ENCODE results near the gene PPP6R3. TPM values are rescaled to one million over a fixed set of nuclear protein-coding genes. Genes with fewer than 3 reads are reported as not detected.

The PPP6R3 gene
- total RNA-seq, 3 donors from 2014 or later (not counting 1 experiment from before 2014, with no cell fraction given): 148 to 176 (median 149) TPM

DNA sequence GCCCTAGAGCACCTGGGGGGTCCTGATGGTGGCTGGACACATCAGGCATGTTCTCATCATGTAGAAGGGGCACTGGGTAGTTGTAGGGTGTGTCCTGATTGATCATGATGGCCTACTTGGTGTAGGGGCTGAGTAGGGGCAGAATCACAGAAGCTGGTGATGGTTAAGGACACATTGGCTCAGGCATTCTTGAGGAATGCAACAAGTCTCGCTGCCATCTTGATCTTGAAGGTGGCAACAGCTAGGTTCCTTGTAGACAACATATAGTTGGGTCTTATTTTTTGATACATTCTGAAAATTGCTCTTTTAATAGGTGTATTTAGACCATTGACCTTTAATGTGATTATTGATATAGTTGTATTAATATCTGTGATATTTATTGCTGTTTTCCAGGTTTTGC is 28.1 kb downstream of the PPP6R3 start:
- TF ChIP-seq, protein P1, sequence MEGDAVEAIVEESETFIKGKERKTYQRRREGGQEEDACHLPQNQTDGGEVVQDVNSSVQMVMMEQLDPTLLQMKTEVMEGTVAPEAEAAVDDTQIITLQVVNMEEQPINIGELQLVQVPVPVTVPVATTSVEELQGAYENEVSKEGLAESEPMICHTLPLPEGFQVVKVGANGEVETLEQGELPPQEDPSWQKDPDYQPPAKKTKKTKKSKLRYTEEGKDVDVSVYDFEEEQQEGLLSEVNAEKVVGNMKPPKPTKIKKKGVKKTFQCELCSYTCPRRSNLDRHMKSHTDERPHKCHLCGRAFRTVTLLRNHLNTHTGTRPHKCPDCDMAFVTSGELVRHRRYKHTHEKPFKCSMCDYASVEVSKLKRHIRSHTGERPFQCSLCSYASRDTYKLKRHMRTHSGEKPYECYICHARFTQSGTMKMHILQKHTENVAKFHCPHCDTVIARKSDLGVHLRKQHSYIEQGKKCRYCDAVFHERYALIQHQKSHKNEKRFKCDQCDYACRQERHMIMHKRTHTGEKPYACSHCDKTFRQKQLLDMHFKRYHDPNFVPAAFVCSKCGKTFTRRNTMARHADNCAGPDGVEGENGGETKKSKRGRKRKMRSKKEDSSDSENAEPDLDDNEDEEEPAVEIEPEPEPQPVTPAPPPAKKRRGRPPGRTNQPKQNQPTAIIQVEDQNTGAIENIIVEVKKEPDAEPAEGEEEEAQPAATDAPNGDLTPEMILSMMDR (IDR thresholded peaks at IDR 0.05): no peak
- H3K27me3 ChIP-seq (ENCODE audit: control insufficient read depth, insufficient read depth, low read length): no peaks in the 10 kb centered on the region
- no peaks in the 10 kb centered on the region for H3K9me3 ChIP-seq (ENCODE audit: control insufficient read depth, insufficient read depth, low read length)
- no peaks in the 10 kb centered on the region for H3K36me3 ChIP-seq (ENCODE audit: control insufficient read depth, insufficient read depth, low read length)
- Mint-ChIP-seq H3K4me1 (peaks cover 71 to 77% of the 10 kb centered on the region in 2 donors), H3K4me3 (peak overlapping the region; percentile 21), H3K36me3 (no peaks in the 10 kb centered on the region), H3K9me3 (no peaks in the 10 kb centered on the region), H3K27me3 (ENCODE audit: low read depth in 2 of 2) (no peaks in the 10 kb centered on the region), H3K27ac (peak overlapping the region; percentile 18 to 80)
- peaks cover 18% of the 10 kb centered on the region for H3K4me1 ChIP-seq (ENCODE audit: control insufficient read depth, insufficient read depth, low read length)
- no peak for ATAC-seq
- 100% methylated on average over 1 of the region's 1 CpG for WGBS (ENCODE audit: insufficient coverage)
- H3K27ac ChIP-seq (ENCODE audit: low read length): no peak overlapping the region
- no peak overlapping the region for H3K4me3 ChIP-seq (ENCODE audit: low read length)
- intact Hi-C loops (cut with micrococcal nuclease): loop anchor here (2.0 kb wide), 1 partner anchor 16 kb away; no protein-coding TSS in a partner anchor
- no peak for DNase-seq

DNA sequence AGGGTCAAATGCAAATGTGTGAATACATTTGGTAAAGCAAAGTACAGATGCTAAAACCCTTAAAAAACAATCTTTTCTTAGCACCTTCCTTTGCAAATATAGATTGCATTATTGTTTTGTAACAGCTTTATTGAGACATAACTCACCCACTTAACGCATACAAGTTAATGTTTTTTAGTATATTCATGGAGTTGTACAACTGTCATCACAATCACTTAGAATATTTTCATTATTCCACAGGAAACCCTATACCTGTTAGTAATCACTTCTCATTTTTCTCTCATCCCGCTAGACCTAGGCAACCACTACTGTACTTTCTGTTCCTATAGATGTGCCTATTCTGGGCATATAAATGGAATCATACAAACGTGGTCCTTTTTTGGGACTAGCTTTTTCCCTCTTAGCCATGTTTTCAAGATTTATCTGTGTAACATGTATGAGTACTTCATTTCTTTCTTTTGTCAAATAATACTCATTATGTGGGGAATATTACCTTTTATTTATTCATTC is 34.7 kb downstream of the PPP6R3 start:
- intact Hi-C loops (cut with micrococcal nuclease): no loop called here
- peaks cover 21% of the 10 kb centered on the region for H3K4me1 ChIP-seq (ENCODE audit: control insufficient read depth, insufficient read depth, low read length)
- Mint-ChIP-seq H3K27ac (peak overlapping the region; percentile 41 to 58), H3K4me1 (peaks cover 78 to 82% of the 10 kb centered on the region in 2 donors), H3K27me3 (ENCODE audit: low read depth in 2 of 2) (no peaks in the 10 kb centered on the region), H3K36me3 (no peaks in the 10 kb centered on the region), H3K9me3 (no peaks in the 10 kb centered on the region), H3K4me3 (no peak overlapping the region)
- 28% methylated on average over 2 of the region's 3 CpGs for WGBS (ENCODE audit: insufficient coverage)
- DNase-seq: no peak
- H3K9me3 ChIP-seq (ENCODE audit: control insufficient read depth, insufficient read depth, low read length): no peaks in the 10 kb centered on the region
- ATAC-seq: peak in 1 of 3 donors; percentile 20
- TF ChIP-seq, protein P1 (IDR thresholded peaks at IDR 0.05): no peak
- H3K27ac ChIP-seq (ENCODE audit: low read length): no peak overlapping the region
- no peaks in the 10 kb centered on the region for H3K27me3 ChIP-seq (ENCODE audit: control insufficient read depth, insufficient read depth, low read length)
- H3K4me3 ChIP-seq (ENCODE audit: low read length): no peak overlapping the region
- no peaks in the 10 kb centered on the region for H3K36me3 ChIP-seq (ENCODE audit: control insufficient read depth, insufficient read depth, low read length)

DNA sequence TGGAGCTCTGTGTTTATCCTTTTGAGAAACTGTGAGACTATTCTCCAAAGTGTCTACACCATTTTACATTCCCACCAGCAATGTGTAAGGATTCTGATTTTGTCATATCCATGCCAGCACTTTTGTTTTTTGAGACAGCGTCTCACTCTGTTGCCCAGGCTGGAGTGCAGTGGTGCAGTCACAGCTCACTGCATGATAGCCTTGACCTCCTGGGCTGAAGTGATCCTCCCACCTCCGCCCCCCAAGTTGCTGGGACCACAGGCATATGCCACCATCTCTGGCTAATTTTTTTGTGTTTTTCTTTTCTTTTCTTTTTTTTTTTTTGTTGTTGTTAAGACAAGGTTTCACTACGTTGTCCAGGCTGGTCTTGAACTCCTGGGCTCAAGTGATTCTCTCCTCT is 35.3 kb downstream of the PPP6R3 start:
- H3K9me3 Mint-ChIP-seq: no peaks in the 10 kb centered on the region
- ATAC-seq: no peak
- intact Hi-C loops (cut with micrococcal nuclease): no loop called here
- no peaks in the 10 kb centered on the region for H3K27me3 ChIP-seq (ENCODE audit: control insufficient read depth, insufficient read depth, low read length)
- 79% methylated on average over 3 of the region's 3 CpGs for WGBS (ENCODE audit: insufficient coverage)
- peaks cover 78 to 82% of the 10 kb centered on the region in 2 donors for H3K4me1 Mint-ChIP-seq
- TF ChIP-seq, protein P1 (IDR thresholded peaks at IDR 0.05): no peak
- H3K27ac Mint-ChIP-seq: peak overlapping the region; percentile 41 to 58
- no peaks in the 10 kb centered on the region for H3K27me3 Mint-ChIP-seq (ENCODE audit: low read depth in 2 of 2)
- H3K9me3 ChIP-seq (ENCODE audit: control insufficient read depth, insufficient read depth, low read length): no peaks in the 10 kb centered on the region
- no peak overlapping the region for H3K27ac ChIP-seq (ENCODE audit: low read length)
- no peaks in the 10 kb centered on the region for H3K36me3 Mint-ChIP-seq
- no peak for DNase-seq
- peaks cover 27% of the 10 kb centered on the region for H3K4me1 ChIP-seq (ENCODE audit: control insufficient read depth, insufficient read depth, low read length)
- no peaks in the 10 kb centered on the region for H3K36me3 ChIP-seq (ENCODE audit: control insufficient read depth, insufficient read depth, low read length)
- H3K4me3 Mint-ChIP-seq: no peak overlapping the region
- H3K4me3 ChIP-seq (ENCODE audit: low read length): no peak overlapping the region

DNA sequence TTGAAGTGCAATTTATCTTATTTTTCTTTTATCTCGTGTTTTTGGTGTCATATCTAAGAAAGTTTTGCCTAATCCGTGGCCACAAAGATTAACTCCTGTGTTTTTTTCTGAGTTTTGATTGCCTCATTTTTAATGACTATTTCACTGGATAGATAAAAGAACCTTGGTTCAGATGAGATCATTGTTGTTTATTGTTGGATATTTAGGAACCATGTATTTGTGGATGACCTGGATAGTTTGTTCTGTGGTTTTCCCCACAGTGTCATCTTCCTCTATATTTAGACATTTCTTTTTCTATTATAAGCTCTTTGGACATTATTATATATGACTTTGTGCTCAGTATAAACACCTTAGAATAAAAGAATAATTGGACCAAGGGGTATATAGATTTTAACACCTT is 37.2 kb downstream of the PPP6R3 start:
- Mint-ChIP-seq H3K36me3 (no peaks in the 10 kb centered on the region), H3K4me3 (peak overlapping the region; percentile 21), H3K4me1 (peaks cover 76% of the 10 kb centered on the region in 2 donors), H3K9me3 (no peaks in the 10 kb centered on the region), H3K27me3 (ENCODE audit: low read depth in 2 of 2) (no peaks in the 10 kb centered on the region), H3K27ac (peak overlapping the region; percentile 45 to 64)
- Histone ChIP-seq H3K36me3 (ENCODE audit: control insufficient read depth, insufficient read depth, low read length) (no peaks in the 10 kb centered on the region), H3K27me3 (ENCODE audit: control insufficient read depth, insufficient read depth, low read length) (no peaks in the 10 kb centered on the region), H3K4me3 (ENCODE audit: low read length) (no peak overlapping the region), H3K27ac (ENCODE audit: low read length) (no peak overlapping the region), H3K9me3 (ENCODE audit: control insufficient read depth, insufficient read depth, low read length) (no peaks in the 10 kb centered on the region), H3K4me1 (ENCODE audit: control insufficient read depth, insufficient read depth, low read length) (peaks cover 35% of the 10 kb centered on the region)
- TF ChIP-seq, protein P1 (IDR thresholded peaks at IDR 0.05): no peak
- 82% methylated on average over 2 of the region's 2 CpGs for WGBS (ENCODE audit: insufficient coverage)
- intact Hi-C loops (cut with micrococcal nuclease): no loop called here
- ATAC-seq (no peak), DNase-seq (no peak)
